Heart left ventricle (tissue), 16 donors: ENCODE data around the gene POLR2M. TPM values are rescaled to one million over a fixed set of nuclear protein-coding genes. Genes with fewer than 3 reads are reported as not detected.

Experiments used
- ATAC-seq, 4 donors: fragments of 200-7000 bp; cut with Tn5 transposase; one replicate each; pipeline ENCODE4 v1.9.1; 2020 to 2022; ENCODE audit warnings: moderate library complexity in 4 of 4, mild to moderate bottlenecking in 3 of 4, moderate number of reproducible peaks in 1 of 4
- DNase-seq, 5 donors: peaks; one replicate each; pipeline ENCODE4 v3.0.0-alpha.2; 2020
- H3K27ac ChIP-seq, 12 donors: fragments of 200-600 bp; sonication (generic) in 4 of 12; one replicate each; pipeline versions ENCODE4 v1.5.0 to v1.8.0; 2016 to 2022; ENCODE audit warnings: mild to moderate bottlenecking in 2 of 12
- H3K27me3 ChIP-seq, 9 donors: fragments of 200-600 bp; sonication (generic) in 2 of 9; one replicate each; pipeline versions ENCODE4 v1.5.1 to v1.8.0; 2016 to 2022; ENCODE audit warnings: mild to moderate bottlenecking in 3 of 9
- H3K36me3 ChIP-seq, 9 donors: fragments of 200-600 bp; sonication (generic) in 2 of 9; one replicate each; pipeline versions ENCODE4 v1.5.0 to v1.8.0; 2018 to 2022; ENCODE audit warnings: mild to moderate bottlenecking in 2 of 9
- H3K4me1 ChIP-seq, 12 donors: fragments of 200-600 bp; sonication (generic) in 4 of 12; one replicate each; pipeline versions ENCODE4 v1.5.0 to v1.8.0; 2016 to 2022; ENCODE audit warnings: mild to moderate bottlenecking in 3 of 12
- H3K4me3 ChIP-seq, 12 donors: fragments of 200-600 bp; sonication (generic) in 4 of 12; one replicate each; pipeline versions ENCODE4 v1.5.0 to v1.8.0; 2017 to 2022; ENCODE audit warnings: mild to moderate bottlenecking in 9 of 12, moderate library complexity in 4 of 12
- H3K9me3 ChIP-seq, 12 donors: fragments of 200-600 bp; sonication (generic) in 4 of 12; one replicate each; pipeline versions ENCODE4 v1.5.0 to v1.8.0; 2016 to 2022; ENCODE audit warnings: mild to moderate bottlenecking in 1 of 12
- POLR2A ChIP-seq, 2 donors: fragments of 450-650 bp; IDR thresholded peaks; one replicate each; pipeline ENCODE4 v1.6.1; 2017; ENCODE audit warnings: antibody characterized with exemption in 2 of 2, mild to moderate bottlenecking in 2 of 2, moderate library complexity in 2 of 2
- WGBS, 4 donors: extraction: QIAGEN DNeasy Blood & Tissue Kit in 2 of 4; methylation state at CpG; one replicate each; pipeline versions ENCODE4 v1.1.5 to v1.1.7; 2013 to 2018; 5-methylcytosine and 5-hydroxymethylcytosine counted together
- intact Hi-C, 10 donors: fragments of 100-400 bp; cut with DNase I; formaldehyde crosslinking; loops; one replicate each; pipeline versions ENCODE4 v1.11.1 to v1.14.2; 2022
- polyA plus RNA-seq, 2 donors: library from polyadenylated mRNA; stranded (reverse); fragments of 200-250 nt; gene quantifications; one replicate each; pipeline ENCODE4 v1.2.3, GENCODE V29; 2013
- total RNA-seq, 9 donors: library from RNA; depleted of rRNA in 2 of 9; stranded (reverse); fragments of >200 nt in 2 of 9; fragmentation: NEBNext Ultra II Directional in 3 of 9; extraction: Animal tissue kit (Norgen Biotek cat#: 25700) in 3 of 9; gene quantifications; one replicate each; pipeline versions ENCODE4 v1.1.0 to v1.2.4, GENCODE V29; 2016 to 2023
- TF ChIP-seq, protein P1 (sequence below), 12 donors: fragments of 200-600 bp; sonication (generic) in 4 of 12; IDR thresholded peaks; one replicate each; pipeline versions ENCODE4 v1.5.0 to v1.8.0; 2018 to 2022; ENCODE audit warnings: antibody characterized with exemption in 12 of 12, mild to moderate bottlenecking in 5 of 12
- donor health status: ischemic (EF 13 %, LVEDD 7.1; RV severe dilation, severe dysfunction).
- donor health status: healthy with polysubstance abuse.
- donor health status: DM: no; HTN: yes; CAD: no.
- donor health status: DM: no; HTN: no; CAD: no.
- donor health status: ischemic (EF 25% LVEDD 6.9; RV normal size, moderate dysfunction).
- donor health status: ischemic (EF 25% LVEDD 5.7; RV mildly dilated, moderate dysfunction).
- donor health status: healthy.
- donor health status: DM: yes; HTN: yes; CAD: no.
- donor health status: ischemic (EF 35%, LVEDD 5.7; RV mildly dilated, moderate dysfunction).
- donor health status: nonischemic (EF 11% LVEDD 7.7; RV severe dilation, severe dysfunction).
- donor health status: DM: yes; HTN: yes; CAD: no.
- donor health status: PGD.
- donor health status: ischemic (EF 29% LVEDD 5.4; RV normal size, mild dysfunction).
- donor health status: nonischemic (EF 23%, LVEDD 6.1; RV moderate dilation, normal function).

Gene POLR2M
- total and polyA plus RNA-seq, 11 donors, result 17.4 to 243 (median 52.8) TPM

DNA sequence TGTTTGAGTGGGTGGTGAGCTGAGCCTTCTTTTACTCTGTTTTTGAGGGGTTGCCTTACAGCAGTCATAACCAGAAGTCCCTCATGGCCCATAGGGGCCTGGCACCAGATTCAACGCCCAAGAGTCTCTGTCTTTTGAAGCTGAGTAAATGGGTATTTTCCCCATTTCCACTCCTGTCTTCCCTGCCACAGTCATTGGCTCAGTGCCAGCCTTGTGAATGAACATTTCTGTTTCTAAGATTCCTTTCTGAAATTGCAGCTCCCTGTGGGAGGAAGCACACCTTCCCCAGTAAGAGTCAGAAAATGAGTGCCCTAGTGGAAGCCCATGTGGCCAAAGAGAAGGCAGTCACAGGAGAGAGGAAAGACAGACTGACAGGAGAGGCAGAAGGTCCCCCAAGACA lies 43.7 kb upstream of the POLR2M start:
- H3K27ac ChIP-seq, result peak overlapping the region in 4 of 12 donors; percentile 4 to 44 (median 26)
- 85 to 100% (median 94%) methylated on average over 1 of the region's 1 CpG for WGBS, 4 donors
- peaks cover 0 to 41% (median 10%) of the 10 kb centered on the region in 12 donors for H3K4me1 ChIP-seq
- TF ChIP-seq, protein P1, sequence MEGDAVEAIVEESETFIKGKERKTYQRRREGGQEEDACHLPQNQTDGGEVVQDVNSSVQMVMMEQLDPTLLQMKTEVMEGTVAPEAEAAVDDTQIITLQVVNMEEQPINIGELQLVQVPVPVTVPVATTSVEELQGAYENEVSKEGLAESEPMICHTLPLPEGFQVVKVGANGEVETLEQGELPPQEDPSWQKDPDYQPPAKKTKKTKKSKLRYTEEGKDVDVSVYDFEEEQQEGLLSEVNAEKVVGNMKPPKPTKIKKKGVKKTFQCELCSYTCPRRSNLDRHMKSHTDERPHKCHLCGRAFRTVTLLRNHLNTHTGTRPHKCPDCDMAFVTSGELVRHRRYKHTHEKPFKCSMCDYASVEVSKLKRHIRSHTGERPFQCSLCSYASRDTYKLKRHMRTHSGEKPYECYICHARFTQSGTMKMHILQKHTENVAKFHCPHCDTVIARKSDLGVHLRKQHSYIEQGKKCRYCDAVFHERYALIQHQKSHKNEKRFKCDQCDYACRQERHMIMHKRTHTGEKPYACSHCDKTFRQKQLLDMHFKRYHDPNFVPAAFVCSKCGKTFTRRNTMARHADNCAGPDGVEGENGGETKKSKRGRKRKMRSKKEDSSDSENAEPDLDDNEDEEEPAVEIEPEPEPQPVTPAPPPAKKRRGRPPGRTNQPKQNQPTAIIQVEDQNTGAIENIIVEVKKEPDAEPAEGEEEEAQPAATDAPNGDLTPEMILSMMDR (IDR thresholded peaks at IDR 0.05), result no peak
- no peak for TF ChIP-seq POLR2A (IDR thresholded peaks at IDR 0.05)
- H3K9me3 ChIP-seq, result no peaks in the 10 kb centered on the region
- ATAC-seq, result no peak
- no peaks in the 10 kb centered on the region for H3K27me3 ChIP-seq
- no peak overlapping the region for H3K4me3 ChIP-seq
- intact Hi-C loops, result loop anchor here in 2 of 10 donors (10.0 kb wide), 2 partner anchors 202 to 402 kb away; partner anchors contain the start of gene ALDH1A2 (in 1 of the 2)
- DNase-seq, result no peak
- H3K36me3 ChIP-seq, result peaks cover 0 to 61% (median 22%) of the 10 kb centered on the region in 9 donors

DNA sequence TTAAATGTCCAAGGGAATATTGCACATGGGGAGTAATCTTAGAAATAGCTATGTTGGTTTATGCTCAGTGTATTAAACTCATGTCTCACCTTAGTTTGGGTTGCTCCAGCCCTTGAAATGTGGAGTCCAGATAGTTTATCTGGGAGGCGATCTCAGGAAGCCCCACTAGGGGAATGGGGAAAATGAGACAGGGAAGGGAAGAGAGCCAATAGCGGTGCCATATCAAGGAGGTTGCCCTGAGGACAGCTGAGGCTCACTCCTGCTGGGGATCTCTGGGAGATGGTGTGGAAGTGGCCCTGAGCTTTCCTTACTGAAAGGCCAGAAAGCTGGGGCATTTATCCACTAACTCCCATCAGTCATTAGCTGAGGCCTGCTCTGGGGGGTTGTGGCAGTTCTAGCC lies 43.3 kb upstream of the POLR2M start:
- H3K4me1 ChIP-seq, result peaks cover 0 to 42% (median 14%) of the 10 kb centered on the region in 12 donors
- no peak overlapping the region for H3K4me3 ChIP-seq
- no peak for DNase-seq
- H3K9me3 ChIP-seq, result no peaks in the 10 kb centered on the region
- H3K36me3 ChIP-seq, result peaks cover 0 to 61% (median 22%) of the 10 kb centered on the region in 9 donors
- 76 to 89% (median 82%) methylated on average over 2 of the region's 2 CpGs for WGBS, 4 donors
- TF ChIP-seq, protein P1 (IDR thresholded peaks at IDR 0.05), result no peak
- TF ChIP-seq POLR2A (IDR thresholded peaks at IDR 0.05), result no peak
- ATAC-seq, result no peak
- intact Hi-C loops, result loop anchor here in 2 of 10 donors (10.0 kb wide), 2 partner anchors 202 to 402 kb away; partner anchors contain the start of gene ALDH1A2 (in 1 of the 2)
- peak overlapping the region in 2 of 12 donors; percentile 4 to 28 for H3K27ac ChIP-seq
- H3K27me3 ChIP-seq, result no peaks in the 10 kb centered on the region

DNA sequence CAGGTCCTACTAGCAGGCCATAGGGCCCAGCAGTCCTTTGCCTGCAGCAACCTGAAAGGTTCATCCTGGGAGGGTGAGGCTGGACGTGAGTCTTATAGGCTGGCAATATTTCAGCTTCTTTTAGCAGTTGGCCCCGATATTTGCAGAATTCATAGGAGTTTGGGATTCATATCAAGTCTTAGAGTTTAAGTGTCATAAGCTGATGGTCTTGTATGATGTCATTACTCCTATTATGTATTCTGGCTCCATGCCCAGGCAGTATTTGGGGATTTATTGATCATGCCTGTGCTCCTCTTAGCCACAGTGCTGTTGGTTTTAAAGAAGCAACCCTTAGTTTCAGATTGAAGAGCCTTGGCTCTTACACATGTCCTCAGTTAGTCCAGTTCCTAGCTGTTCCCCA lies 41.3 kb upstream of the POLR2M start:
- H3K4me1 ChIP-seq, result peaks cover 0 to 39% (median 16%) of the 10 kb centered on the region in 12 donors
- H3K4me3 ChIP-seq, result no peak overlapping the region
- no peaks in the 10 kb centered on the region for H3K9me3 ChIP-seq
- intact Hi-C loops, result loop anchor here in 8 of 10 donors (5.0 to 10.0 kb wide), 4 partner anchors 197 to 407 kb away; partner anchors contain the start of gene ALDH1A2 (in 1 of the 8)
- ATAC-seq (no peak), DNase-seq (no peak)
- peaks cover 0 to 49% (median 18%) of the 10 kb centered on the region in 9 donors for H3K36me3 ChIP-seq
- TF ChIP-seq, protein P1 (IDR thresholded peaks at IDR 0.05), result no peak
- no peak for TF ChIP-seq POLR2A (IDR thresholded peaks at IDR 0.05)
- no peaks in the 10 kb centered on the region for H3K27me3 ChIP-seq
- H3K27ac ChIP-seq, result peak overlapping the region in 1 of 12 donors; percentile 27
- 68 to 75% (median 73%) methylated on average over 2 of the region's 2 CpGs for WGBS, 4 donors

DNA sequence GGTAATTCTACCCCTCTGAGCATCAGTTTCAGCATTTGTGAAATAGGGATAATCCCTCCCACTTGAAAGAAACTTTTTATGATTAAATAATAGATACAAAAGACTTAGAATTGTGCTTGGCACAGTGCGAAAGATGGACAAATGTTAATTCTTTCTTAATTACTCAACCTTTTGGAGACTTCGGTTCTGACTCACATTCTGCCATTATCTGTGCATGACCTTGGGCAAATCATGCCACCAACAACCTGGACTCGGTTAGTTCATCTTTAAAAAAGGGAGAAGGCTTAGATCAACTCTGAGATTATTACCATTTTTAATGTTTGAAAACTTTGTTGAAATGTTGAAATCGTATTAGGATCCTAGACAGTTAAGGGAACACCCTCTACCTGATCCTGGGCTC lies 40.6 kb upstream of the POLR2M start:
- Histone ChIP-seq H3K36me3 (peaks cover 0 to 43% (median 11%) of the 10 kb centered on the region in 9 donors), H3K27ac (peak overlapping the region in 3 of 12 donors; percentile 20 to 27 (median 20)), H3K27me3 (no peaks in the 10 kb centered on the region), H3K4me1 (peaks cover 0 to 39% (median 16%) of the 10 kb centered on the region in 12 donors), H3K9me3 (no peaks in the 10 kb centered on the region), H3K4me3 (no peak overlapping the region)
- DNase-seq (no peak), ATAC-seq (no peak)
- TF ChIP-seq, protein P1 (IDR thresholded peaks at IDR 0.05), result no peak
- intact Hi-C loops, result loop anchor here in 9 of 10 donors (2.0 to 10.0 kb wide), 5 partner anchors 195 to 406 kb away; partner anchors contain the start of gene ALDH1A2 (in 1 of the 9)
- WGBS, 4 donors, result 76 to 84% (median 80%) methylated on average over 4 of the region's 4 CpGs
